Natural killer cell (primary cell): ENCODE measurements around the gene MTERF1. TPM values are rescaled to one million over a fixed set of nuclear protein-coding genes. Genes with fewer than 3 reads are reported as not detected.

Experiments used
- ATAC-seq, 3 donors: fragments of 150-1000 bp in 2 of 3; fragments of 200-7000 bp in 1 of 3; cut with Tn5 transposase; 1 replicate in 1 of 3; 2 replicates in 2 of 3; pipeline ENCODE4 v1.10.0; 2021; ENCODE audit warnings: mild to moderate bottlenecking in 2 of 3, moderate library complexity in 2 of 3
- DNase-seq, 2 donors: peaks; one replicate each; pipeline versions ENCODE4 v3.0.0 to v3.0.0-alpha.2; 2013 to 2021; ENCODE audit warnings: mixed read lengths in 1 of 2
- H3K27ac ChIP-seq: one replicate; pipeline ENCODE4 v1.5.1; 2013; ENCODE audit warnings: mild to moderate bottlenecking, low read length
- H3K27me3 ChIP-seq: one replicate; pipeline ENCODE4 v1.6.1; 2013; ENCODE audit warnings: low read length; ENCODE audit not compliant: control insufficient read depth, insufficient read depth
- H3K36me3 ChIP-seq: one replicate; pipeline ENCODE4 v1.6.1; 2013; ENCODE audit warnings: low read length; ENCODE audit not compliant: control insufficient read depth, insufficient read depth
- H3K4me1 ChIP-seq: one replicate; pipeline ENCODE4 v1.6.1; 2013; ENCODE audit warnings: low read length; ENCODE audit not compliant: control insufficient read depth, insufficient read depth
- H3K4me3 ChIP-seq: one replicate; pipeline ENCODE4 v1.5.1; 2013; ENCODE audit warnings: low read length
- H3K9me3 ChIP-seq: one replicate; pipeline ENCODE4 v1.6.1; 2013; ENCODE audit warnings: low read length; ENCODE audit not compliant: control insufficient read depth, insufficient read depth
- H3K27ac Mint-ChIP-seq, 2 donors: one replicate each; pipeline ENCODE4 v1.8.0; 2022; ENCODE audit warnings: mild to moderate bottlenecking in 2 of 2, mixed read lengths in 2 of 2, moderate library complexity in 1 of 2
- H3K27me3 Mint-ChIP-seq, 2 donors: one replicate each; pipeline ENCODE4 v1.8.0; 2022; ENCODE audit warnings: low read depth in 2 of 2, mixed read lengths in 2 of 2
- H3K36me3 Mint-ChIP-seq: one replicate; pipeline ENCODE4 v1.8.0; 2022; ENCODE audit warnings: mixed read lengths
- H3K4me1 Mint-ChIP-seq, 2 donors: one replicate each; pipeline ENCODE4 v1.8.0; 2022; ENCODE audit warnings: mixed read lengths in 2 of 2
- H3K4me3 Mint-ChIP-seq: one replicate; pipeline ENCODE4 v1.8.0; 2022; ENCODE audit warnings: mild to moderate bottlenecking, moderate library complexity, mixed read lengths
- H3K9me3 Mint-ChIP-seq, 2 donors: one replicate each; pipeline ENCODE4 v1.8.0; 2022; ENCODE audit warnings: mixed read lengths in 2 of 2
- WGBS: methylation state at CpG from one replicate; pipeline ENCODE4 v1.1.7; 2013; ENCODE audit warnings: missing lambda C conversion rate; ENCODE audit not compliant: insufficient coverage; 5-methylcytosine and 5-hydroxymethylcytosine counted together
- intact Hi-C: fragments of 100-400 bp; cut with micrococcal nuclease; formaldehyde crosslinking; loops from one replicate; pipeline ENCODE4 v1.14.2; 2022
- total RNA-seq, 4 donors: library from RNA; stranded (reverse); fragments of 120-200 nt in 1 of 4; gene quantifications; one replicate each; pipeline versions ENCODE4 v1.2.3 to v1.2.4, GENCODE V29; 2013 to 2022
- TF ChIP-seq, protein P1 (sequence below): fragments of 200-600 bp; IDR thresholded peaks from one replicate; pipeline ENCODE4 v1.8.0; 2022; ENCODE audit warnings: antibody characterized with exemption

The MTERF1 gene
- total RNA-seq, 3 donors from 2014 or later (not counting 1 experiment from before 2014, with no cell fraction given): 15.7 to 20.0 (median 19.0) TPM

DNA sequence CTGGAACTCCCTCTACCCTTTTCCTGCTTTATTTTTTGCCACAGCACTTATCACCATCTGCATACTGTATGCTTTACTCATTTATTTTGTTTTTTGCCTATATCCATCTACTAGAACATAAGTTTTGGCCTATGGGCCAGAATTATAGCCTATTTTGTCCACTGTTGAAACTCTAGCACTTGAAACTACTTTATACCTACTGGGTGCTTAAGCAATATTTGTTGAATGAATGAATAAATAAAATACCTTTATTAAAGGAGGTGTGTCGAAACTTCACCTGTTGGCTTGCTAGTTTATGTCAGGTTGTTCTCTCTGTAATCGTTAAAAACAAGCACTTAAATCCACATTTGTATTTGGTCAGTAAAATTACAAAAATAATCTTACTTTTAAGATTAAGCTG lies 53.3 kb downstream of the MTERF1 start:
- H3K9me3 ChIP-seq: peaks cover 3% of the 10 kb centered on the region
- no peaks in the 10 kb centered on the region for H3K27me3 Mint-ChIP-seq
- no peak overlapping the region for H3K4me3 ChIP-seq
- H3K4me3 Mint-ChIP-seq: no peak overlapping the region
- DNase-seq (no peak), ATAC-seq (no peak)
- peaks cover 9% of the 10 kb centered on the region for H3K36me3 Mint-ChIP-seq
- no peaks in the 10 kb centered on the region for H3K4me1 ChIP-seq
- no peak overlapping the region for H3K27ac ChIP-seq
- H3K27me3 ChIP-seq: no peaks in the 10 kb centered on the region
- intact Hi-C loops: no loop called here
- TF ChIP-seq, protein P1, sequence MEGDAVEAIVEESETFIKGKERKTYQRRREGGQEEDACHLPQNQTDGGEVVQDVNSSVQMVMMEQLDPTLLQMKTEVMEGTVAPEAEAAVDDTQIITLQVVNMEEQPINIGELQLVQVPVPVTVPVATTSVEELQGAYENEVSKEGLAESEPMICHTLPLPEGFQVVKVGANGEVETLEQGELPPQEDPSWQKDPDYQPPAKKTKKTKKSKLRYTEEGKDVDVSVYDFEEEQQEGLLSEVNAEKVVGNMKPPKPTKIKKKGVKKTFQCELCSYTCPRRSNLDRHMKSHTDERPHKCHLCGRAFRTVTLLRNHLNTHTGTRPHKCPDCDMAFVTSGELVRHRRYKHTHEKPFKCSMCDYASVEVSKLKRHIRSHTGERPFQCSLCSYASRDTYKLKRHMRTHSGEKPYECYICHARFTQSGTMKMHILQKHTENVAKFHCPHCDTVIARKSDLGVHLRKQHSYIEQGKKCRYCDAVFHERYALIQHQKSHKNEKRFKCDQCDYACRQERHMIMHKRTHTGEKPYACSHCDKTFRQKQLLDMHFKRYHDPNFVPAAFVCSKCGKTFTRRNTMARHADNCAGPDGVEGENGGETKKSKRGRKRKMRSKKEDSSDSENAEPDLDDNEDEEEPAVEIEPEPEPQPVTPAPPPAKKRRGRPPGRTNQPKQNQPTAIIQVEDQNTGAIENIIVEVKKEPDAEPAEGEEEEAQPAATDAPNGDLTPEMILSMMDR: no peak
- WGBS: no CpG with 5 or more reads among the region's 2 CpGs
- H3K4me1 Mint-ChIP-seq: no peaks in the 10 kb centered on the region
- peaks cover 2% of the 10 kb centered on the region in 2 donors for H3K9me3 Mint-ChIP-seq
- H3K36me3 ChIP-seq: no peaks in the 10 kb centered on the region
- H3K27ac Mint-ChIP-seq: no peak overlapping the region

DNA sequence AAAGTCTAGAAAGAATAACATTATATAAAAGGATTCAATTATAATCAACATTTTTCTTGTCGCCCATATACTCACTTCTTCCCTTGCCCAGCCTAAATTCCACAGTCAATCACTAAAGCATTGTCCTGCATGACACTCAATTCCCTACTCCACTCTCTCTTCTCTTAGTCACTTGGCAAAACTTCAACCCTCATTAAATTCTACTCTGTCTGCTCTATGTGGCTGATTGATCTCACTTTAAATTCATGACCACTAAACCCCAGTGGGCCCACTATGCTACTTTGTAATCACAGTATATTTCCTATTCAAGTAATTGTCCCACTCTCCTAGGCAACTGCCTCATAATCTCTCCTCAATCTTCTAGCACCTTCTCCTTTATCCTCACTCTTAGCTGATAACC lies 54.1 kb downstream of the MTERF1 start:
- Histone ChIP-seq H3K27me3 (no peaks in the 10 kb centered on the region), H3K27ac (no peak overlapping the region), H3K9me3 (peaks cover 3% of the 10 kb centered on the region), H3K4me1 (no peaks in the 10 kb centered on the region), H3K36me3 (no peaks in the 10 kb centered on the region), H3K4me3 (no peak overlapping the region)
- H3K27me3 Mint-ChIP-seq: no peaks in the 10 kb centered on the region
- 100% methylated on average over 1 of the region's 1 CpG for WGBS
- intact Hi-C loops: no loop called here
- no peak overlapping the region for H3K27ac Mint-ChIP-seq
- H3K4me3 Mint-ChIP-seq: no peak overlapping the region
- peaks cover 16% of the 10 kb centered on the region for H3K36me3 Mint-ChIP-seq
- TF ChIP-seq, protein P1: no peak
- no peaks in the 10 kb centered on the region for H3K4me1 Mint-ChIP-seq
- peaks cover 5 to 7% of the 10 kb centered on the region in 2 donors for H3K9me3 Mint-ChIP-seq
- ATAC-seq (no peak), DNase-seq (no peak)

DNA sequence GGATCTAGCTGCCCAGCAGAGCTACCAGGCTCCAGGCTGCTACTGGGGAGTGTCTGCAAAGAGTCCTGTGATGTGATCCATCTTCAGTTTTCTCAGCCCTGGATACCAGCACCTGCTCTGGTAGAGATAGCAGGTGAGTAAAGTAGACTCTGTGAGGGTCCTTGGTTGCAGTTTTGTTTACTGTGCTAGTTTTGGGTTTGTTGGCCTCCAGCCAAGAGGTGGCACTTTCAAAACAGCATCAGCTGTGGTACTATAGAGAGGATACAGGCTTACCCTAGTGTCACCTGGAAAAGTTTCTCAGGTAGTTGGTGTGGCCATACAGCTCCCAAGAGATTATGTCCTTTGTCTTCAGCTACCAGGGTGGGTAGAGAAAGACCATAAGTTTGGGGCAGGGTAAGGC lies 56.3 kb downstream of the MTERF1 start:
- H3K27me3 Mint-ChIP-seq: no peaks in the 10 kb centered on the region
- DNase-seq: no peak
- H3K9me3 ChIP-seq: peaks cover 3% of the 10 kb centered on the region
- no peak overlapping the region for H3K4me3 Mint-ChIP-seq
- no peak for ATAC-seq
- H3K9me3 Mint-ChIP-seq: peaks cover 10 to 13% of the 10 kb centered on the region in 2 donors
- H3K36me3 Mint-ChIP-seq: peaks cover 27% of the 10 kb centered on the region
- no peaks in the 10 kb centered on the region for H3K36me3 ChIP-seq
- no peaks in the 10 kb centered on the region for H3K4me1 ChIP-seq
- no peak overlapping the region for H3K4me3 ChIP-seq
- TF ChIP-seq, protein P1: no peak
- no peaks in the 10 kb centered on the region for H3K4me1 Mint-ChIP-seq
- H3K27me3 ChIP-seq: no peaks in the 10 kb centered on the region
- intact Hi-C loops: no loop called here
- H3K27ac ChIP-seq: no peak overlapping the region
- H3K27ac Mint-ChIP-seq: no peak overlapping the region

Other genes starting within 250 kb of the MTERF1 start
- gene AKAP9, start 60.2 kb upstream of the MTERF1 start, total RNA-seq: 10 to 100 TPM; 78.8 to 93.0 (median 81.9) TPM